Posterior vena cava (tissue), 2 donors: ENCODE results near the gene RIPK3. TPM values are rescaled to one million over a fixed set of nuclear protein-coding genes. Genes with fewer than 3 reads are reported as not detected.
"Not testable (repeated sequence)": the region's sequence is repeated elsewhere in the genome, so short reads cannot be mapped to it uniquely, and the experiment has no call there.

Experiments used
- DNase-seq: peaks from one replicate; pipeline ENCODE4 v3.0.0-alpha.2; 2020; ENCODE audit warnings: low spot score
- intact Hi-C, 2 donors: fragments of 100-400 bp; cut with DNase I; formaldehyde crosslinking; loops; one replicate each; pipeline versions ENCODE4 v1.14.1 to v1.14.2; 2022 to 2023
- total RNA-seq, 2 donors: library from RNA; stranded (reverse); fragmentation: NEBNext Ultra II Directional; extraction: Animal tissue kit (Norgen Biotek cat#: 25700); gene quantifications; one replicate each; pipeline ENCODE4 v1.2.1, GENCODE V29; 2021
- donor health status: DM: yes; HTN: yes; CAD: no.
- donor health status: DM: yes; HTN: yes; CAD: no.

RIPK3 gene
- total RNA-seq, 2 donors from 2014 or later = 8.5 to 9.2 TPM

- DNase-seq = peak; percentile 88
- intact Hi-C loops = loop anchor here (2.0 to 5.0 kb wide), 2 partner anchors 107 to 108 kb away; no protein-coding TSS in a partner anchor
These were observed 10.1 kb downstream of the RIPK3 start for GRCh38 chr14:24329736-24330135.

GRCh38 chr14:24329073-24329663 lies 10.6 kb downstream of the RIPK3 start:
- intact Hi-C loops = no loop called here
- no peak for DNase-seq

GRCh38 chr14:24327914-24328313 lies 11.9 kb downstream of the RIPK3 start:
- intact Hi-C loops = not testable (repeated sequence)
- DNase-seq = peak; percentile 88

- intact Hi-C loops = no loop called here
- DNase-seq = no peak
These were observed 12.5 kb downstream of the RIPK3 start for GRCh38 chr14:24327303-24327702.

GRCh38 chr14:24325963-24326362 lies 13.8 kb downstream of the RIPK3 start:
- no peak for DNase-seq
- intact Hi-C loops = no loop called here

- intact Hi-C loops = no loop called here
- no peak for DNase-seq
These were observed 14.7 kb downstream of the RIPK3 start for GRCh38 chr14:24325041-24325530.

GRCh38 chr14:24324024-24324423 lies 15.8 kb downstream of the RIPK3 start:
- no peak for DNase-seq
- intact Hi-C loops = no loop called here

- DNase-seq = no peak
- intact Hi-C loops = no loop called here
These were observed 16.4 kb downstream of the RIPK3 start for GRCh38 chr14:24323341-24323740.

- intact Hi-C loops = no loop called here
- no peak for DNase-seq
These were observed 17.1 kb downstream of the RIPK3 start for GRCh38 chr14:24322672-24323071.

- intact Hi-C loops = no loop called here
- no peak for DNase-seq
These were observed 18.4 kb downstream of the RIPK3 start for GRCh38 chr14:24321212-24321975.

GRCh38 chr14:24317141-24317928 lies 22.5 kb downstream of the RIPK3 start:
- no peak for DNase-seq
- intact Hi-C loops = no loop called here

GRCh38 chr14:24316597-24316950 lies 23.2 kb downstream of the RIPK3 start:
- intact Hi-C loops = no loop called here
- no peak for DNase-seq

- DNase-seq = peak; percentile 90
- intact Hi-C loops = no loop called here
These were observed 23.8 kb downstream of the RIPK3 start for GRCh38 chr14:24315807-24316596.

GRCh38 chr14:24315243-24315806 lies 24.5 kb downstream of the RIPK3 start:
- DNase-seq = no peak
- intact Hi-C loops = no loop called here

- intact Hi-C loops = no loop called here
- no peak for DNase-seq
These were observed 25.2 kb downstream of the RIPK3 start for GRCh38 chr14:24314377-24315193.

- intact Hi-C loops = no loop called here
- DNase-seq = no peak
These were observed 25.9 kb downstream of the RIPK3 start for GRCh38 chr14:24313913-24314312.

GRCh38 chr14:24312736-24313507 lies 26.9 kb downstream of the RIPK3 start:
- DNase-seq = no peak
- intact Hi-C loops = no loop called here
